DND-41 (cell line): ENCODE data around the gene SREK1IP1.

Source experiments
- ATAC-seq: fragments of 200-7000 bp; cut with Tn5 transposase; 3 replicates; pipeline ENCODE4 v1.9.1; 2021; ENCODE audit warnings: low read depth; ENCODE audit not compliant: insufficient read depth
- DNase-seq: peaks from one replicate; pipeline ENCODE4 v3.0.0-alpha.2; 2020
- H2AFZ ChIP-seq: 2 replicates; pipeline ENCODE4 v1.6.0; 2012; ENCODE audit warnings: low read depth, low read length
- H3K27ac ChIP-seq: 2 replicates; pipeline ENCODE4 v1.5.1; 2012; ENCODE audit warnings: low read length, inconsistent platforms
- H3K27me3 ChIP-seq: fragments of 200-600 bp; sonication (generic); 2 replicates; pipeline ENCODE4 v1.6.0; 2012; ENCODE audit warnings: low read length, mild to moderate bottlenecking, inconsistent platforms; ENCODE audit not compliant: insufficient read depth, poor library complexity
- H3K36me3 ChIP-seq: 2 replicates; pipeline ENCODE4 v1.5.1; 2012; ENCODE audit warnings: low read length, inconsistent platforms; ENCODE audit not compliant: insufficient read depth
- H3K4me1 ChIP-seq: 2 replicates; pipeline ENCODE4 v1.5.1; 2012; ENCODE audit warnings: mild to moderate bottlenecking, low read length; ENCODE audit not compliant: insufficient read depth
- H3K4me2 ChIP-seq: 2 replicates; pipeline ENCODE4 v1.6.0; 2012; ENCODE audit warnings: mild to moderate bottlenecking, moderate library complexity, low read length, inconsistent platforms; ENCODE audit not compliant: insufficient read depth
- H3K4me3 ChIP-seq, 2 experiments: fragments of 200-600 bp in 1 of 2; shearing (Covaris generic) in 1 of 2; 2 replicates each; pipeline ENCODE4 v1.5.1; 2012 to 2016; ENCODE audit warnings: inconsistent platforms in 2 of 2, low read length in 2 of 2, mild to moderate bottlenecking in 2 of 2, low read depth in 1 of 2, moderate library complexity in 1 of 2
- H3K79me2 ChIP-seq: 2 replicates; pipeline ENCODE4 v1.6.0; 2012; ENCODE audit warnings: low read length, inconsistent platforms; ENCODE audit not compliant: insufficient read depth
- H3K9ac ChIP-seq: 2 replicates; pipeline ENCODE4 v1.6.0; 2012; ENCODE audit warnings: low read depth, mild to moderate bottlenecking, inconsistent platforms, low read length, moderate library complexity
- H3K9me3 ChIP-seq: 2 replicates; pipeline ENCODE4 v1.5.1; 2012; ENCODE audit warnings: low read length, moderate library complexity, mild to moderate bottlenecking, inconsistent platforms; ENCODE audit not compliant: insufficient read depth, severe bottlenecking
- H4K20me1 ChIP-seq: 2 replicates; pipeline ENCODE4 v1.6.0; 2012; ENCODE audit warnings: low read length; ENCODE audit not compliant: insufficient read depth
- CTCF ChIP-seq: IDR thresholded peaks from 2 replicates; pipeline ENCODE4 v1.5.1; 2012; ENCODE audit warnings: borderline replicate concordance, low read length, moderate library complexity, mild to moderate bottlenecking; ENCODE audit not compliant: poor library complexity, severe bottlenecking; ENCODE audit errors: extremely low read depth
- EZH2 ChIP-seq: IDR thresholded peaks from 3 replicates; pipeline ENCODE4 v1.6.1; 2012; ENCODE audit warnings: borderline replicate concordance, low read depth, mild to moderate bottlenecking, moderate library complexity, low read length, inconsistent platforms; ENCODE audit not compliant: severe bottlenecking

SREK1IP1 gene

GRCh38 chr5:64690417-64691151 lies 77.9 kb downstream of the SREK1IP1 start, which contains the start of gene SHISAL2B:
SHISAL2B (plus strand) TSS chr5:64690503; CDS start chr5:64690624, 121 bp downstream.
- Histone ChIP-seq H3K9me3 (no peaks in the 10 kb centered on the region), H3K9ac (no peak within 1 kb of the TSS), H3K4me2 (no peak within 1 kb of the TSS), H3K4me1 (no peaks in the 10 kb centered on the region), H3K4me3 (no peak within 1 kb of the TSS), H3K27ac (no peak within 1 kb of the TSS), H3K36me3 (no peaks in the 10 kb centered on the region), H3K27me3 (no peaks in the 10 kb centered on the region), H2AFZ (no peak within 1 kb of the TSS), H4K20me1 (no peaks in the 10 kb centered on the region), H3K79me2 (no peaks in the 10 kb centered on the region)
- TF ChIP-seq CTCF = no peak
- DNase-seq (no peak), ATAC-seq (no peak)

GRCh38 chr5:64690104-64690416 lies 78.4 kb downstream of the SREK1IP1 start:
- H3K9me3 ChIP-seq = no peaks in the 10 kb centered on the region
- no peaks in the 10 kb centered on the region for H3K36me3 ChIP-seq
- H4K20me1 ChIP-seq = no peaks in the 10 kb centered on the region
- no peaks in the 10 kb centered on the region for H3K4me1 ChIP-seq
- ATAC-seq = no peak
- H3K27ac ChIP-seq = no peak overlapping the region
- TF ChIP-seq EZH2 (no peak), CTCF (no peak)
- no peaks in the 10 kb centered on the region for H3K27me3 ChIP-seq
- H3K9ac ChIP-seq = no peak overlapping the region
- no peak overlapping the region for H3K4me3 ChIP-seq
- no peaks in the 10 kb centered on the region for H3K79me2 ChIP-seq
- no peak overlapping the region for H3K4me2 ChIP-seq
- no peak overlapping the region for H2AFZ ChIP-seq
- DNase-seq = no peak

- TF ChIP-seq EZH2 (no peak), CTCF (no peak)
- H3K4me3 ChIP-seq = no peak overlapping the region
- no peak overlapping the region for H3K27ac ChIP-seq
- H3K79me2 ChIP-seq = no peaks in the 10 kb centered on the region
- H3K36me3 ChIP-seq = no peaks in the 10 kb centered on the region
- no peaks in the 10 kb centered on the region for H3K9me3 ChIP-seq
- H3K4me1 ChIP-seq = no peaks in the 10 kb centered on the region
- no peaks in the 10 kb centered on the region for H3K27me3 ChIP-seq
- no peak overlapping the region for H2AFZ ChIP-seq
- no peaks in the 10 kb centered on the region for H4K20me1 ChIP-seq
- no peak overlapping the region for H3K4me2 ChIP-seq
- no peak overlapping the region for H3K9ac ChIP-seq
- ATAC-seq (no peak), DNase-seq (no peak)
Measured at GRCh38 chr5:64688965-64689364, 79.5 kb downstream of the SREK1IP1 start.
